GM10266 (cell line): ENCODE measurements around the gene PPP4R3C.
"Not testable (repeated sequence)": the region's sequence is repeated elsewhere in the genome, so short reads cannot be mapped to it uniquely, and the experiment has no call there.

Source experiments
- DNase-seq: peaks from one replicate; pipeline ENCODE4 v3.0.0; 2012; ENCODE audit errors: extremely low spot score
- TF ChIP-seq, protein P1 (sequence below): IDR thresholded peaks from 2 replicates; pipeline ENCODE4 v1.5.1; 2012; ENCODE audit warnings: mild to moderate bottlenecking, low read depth; ENCODE audit not compliant: control insufficient read depth, insufficient read depth; ENCODE audit errors: missing control alignments

Gene PPP4R3C

DNA sequence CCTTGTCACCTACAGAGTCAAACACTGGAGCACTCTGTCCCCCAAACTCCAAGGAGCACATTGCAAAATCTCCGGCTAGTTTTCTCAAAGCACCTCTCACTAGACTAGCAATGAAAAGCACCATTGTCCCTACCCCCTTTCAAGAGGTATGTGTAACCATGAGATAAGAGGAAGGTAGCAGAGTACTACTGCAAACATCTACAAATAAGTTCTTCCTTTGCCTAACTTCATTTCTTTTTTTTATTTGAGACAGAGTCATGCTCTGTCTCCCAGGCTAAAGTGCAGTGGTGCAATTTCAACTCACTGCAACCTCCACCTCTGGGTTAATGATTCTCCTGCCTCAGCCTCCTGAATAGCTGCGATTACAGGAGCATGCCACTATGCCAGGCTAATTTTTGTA, 17.7 kb downstream of the PPP4R3C start:
- TF ChIP-seq, protein P1, sequence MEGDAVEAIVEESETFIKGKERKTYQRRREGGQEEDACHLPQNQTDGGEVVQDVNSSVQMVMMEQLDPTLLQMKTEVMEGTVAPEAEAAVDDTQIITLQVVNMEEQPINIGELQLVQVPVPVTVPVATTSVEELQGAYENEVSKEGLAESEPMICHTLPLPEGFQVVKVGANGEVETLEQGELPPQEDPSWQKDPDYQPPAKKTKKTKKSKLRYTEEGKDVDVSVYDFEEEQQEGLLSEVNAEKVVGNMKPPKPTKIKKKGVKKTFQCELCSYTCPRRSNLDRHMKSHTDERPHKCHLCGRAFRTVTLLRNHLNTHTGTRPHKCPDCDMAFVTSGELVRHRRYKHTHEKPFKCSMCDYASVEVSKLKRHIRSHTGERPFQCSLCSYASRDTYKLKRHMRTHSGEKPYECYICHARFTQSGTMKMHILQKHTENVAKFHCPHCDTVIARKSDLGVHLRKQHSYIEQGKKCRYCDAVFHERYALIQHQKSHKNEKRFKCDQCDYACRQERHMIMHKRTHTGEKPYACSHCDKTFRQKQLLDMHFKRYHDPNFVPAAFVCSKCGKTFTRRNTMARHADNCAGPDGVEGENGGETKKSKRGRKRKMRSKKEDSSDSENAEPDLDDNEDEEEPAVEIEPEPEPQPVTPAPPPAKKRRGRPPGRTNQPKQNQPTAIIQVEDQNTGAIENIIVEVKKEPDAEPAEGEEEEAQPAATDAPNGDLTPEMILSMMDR = no peak
- DNase-seq = no peak

DNA sequence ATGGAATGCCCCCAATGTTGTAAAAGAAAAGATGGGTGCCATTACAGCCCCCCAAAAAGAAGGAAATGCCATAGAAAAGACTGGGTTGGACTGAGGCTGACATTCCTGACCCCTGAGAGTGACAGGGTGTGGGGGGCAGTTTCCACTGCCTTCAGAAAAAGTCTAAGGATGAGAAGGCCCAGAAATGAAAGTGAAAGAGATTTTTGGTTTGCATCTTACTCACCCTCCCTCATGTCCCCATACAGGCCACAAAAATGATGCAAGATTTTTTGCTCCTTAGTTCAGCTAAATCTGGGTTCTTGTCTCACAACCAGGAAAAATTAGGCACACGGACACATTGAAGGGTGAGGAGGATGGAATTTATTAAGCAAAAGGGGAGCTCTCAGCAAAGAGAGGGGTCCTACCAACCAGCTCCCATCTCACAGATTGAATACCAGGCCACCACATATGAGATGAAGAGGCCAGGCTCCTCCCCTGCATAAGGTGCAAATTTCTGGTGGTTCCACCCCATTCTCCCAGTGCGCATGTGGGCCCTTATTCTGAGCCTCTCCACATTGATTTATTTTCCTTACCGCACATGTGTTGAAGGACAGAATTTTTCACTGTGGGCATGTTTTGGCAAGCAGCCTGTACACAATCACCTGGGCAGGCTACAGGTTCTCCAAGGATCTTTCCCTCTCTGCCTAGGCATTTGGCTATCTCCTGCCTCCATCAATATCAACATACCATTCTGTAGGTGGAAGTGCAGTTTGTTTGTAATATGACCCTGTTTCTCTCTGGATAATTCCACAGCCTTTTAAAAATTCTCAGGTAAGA, 18.8 kb downstream of the PPP4R3C start:
- no peak for DNase-seq

GRCh38 chrX:27442392-27442791, 20.7 kb downstream of the PPP4R3C start:
- not testable (repeated sequence) for DNase-seq

More for the DNA sequence above, 18.8 kb downstream of the PPP4R3C start:
- TF ChIP-seq, protein P1 = no peak

DNA sequence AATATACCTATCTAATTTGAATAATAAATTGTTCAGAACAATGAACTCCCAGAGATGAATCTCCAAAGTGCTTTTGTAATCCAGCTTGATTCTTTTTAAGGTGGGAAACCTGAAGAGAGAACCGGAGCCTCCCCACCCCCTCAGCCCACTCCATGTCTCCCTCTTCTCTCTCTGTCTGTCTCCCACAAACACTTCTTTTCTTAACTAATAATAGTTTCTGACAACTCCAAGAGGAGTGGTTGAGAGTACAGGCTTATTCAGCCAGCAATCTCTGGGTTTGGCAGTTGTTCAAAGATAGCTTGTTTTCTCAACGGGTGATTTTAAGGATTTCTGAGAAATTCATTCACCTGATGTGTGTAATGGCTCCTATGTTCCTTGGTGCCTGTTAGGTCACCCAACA, 23.4 kb downstream of the PPP4R3C start:
- TF ChIP-seq, protein P1 = no peak
- no peak for DNase-seq

DNA sequence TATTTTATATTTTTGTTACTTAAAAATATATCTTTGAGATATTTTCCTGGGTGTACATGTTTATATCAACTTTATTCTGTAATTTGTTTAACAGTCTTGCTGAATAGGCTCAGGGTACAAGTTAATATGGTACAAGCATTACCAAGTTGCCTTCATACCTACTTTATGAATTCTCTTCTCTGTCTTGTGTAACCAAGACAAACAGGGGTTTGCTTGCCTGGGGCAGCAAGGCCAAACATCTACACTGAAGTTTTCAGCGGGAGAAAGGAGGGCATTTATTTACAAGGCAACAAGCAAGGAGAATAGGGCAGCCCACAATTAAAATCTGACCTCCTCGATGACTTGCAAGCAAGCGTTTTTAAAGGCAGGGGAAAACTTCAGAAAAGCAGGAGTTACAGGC, 24.2 kb downstream of the PPP4R3C start:
- no peak for DNase-seq
- TF ChIP-seq, protein P1 = no peak

- no peak for DNase-seq
- TF ChIP-seq, protein P1 = no peak
Observed at GRCh38 chrX:27435031-27435430, 28.1 kb downstream of the PPP4R3C start.
